Stimulated activated CD4-positive, alpha-beta T cell treated with anti-CD3 and anti-CD28 coated beads, Interleukin-1b, Interleukin-23, amount 100 ng/mL, for 24 hours (primary cell): ENCODE results near the gene CST9L.

Experiments used
- DNase-seq, 4 experiments: peaks; one replicate each; pipeline ENCODE4 v3.0.0-alpha.2; 2020; ENCODE audit warnings: low read depth in 4 of 4, low spot score in 1 of 4

The CST9L gene

GRCh38 chr20:23547613-23548012 is 20.7 kb downstream of the CST9L start:
- DNase-seq = no peak

GRCh38 chr20:23546435-23547144 is 21.7 kb downstream of the CST9L start:
- DNase-seq = no peak

- DNase-seq = no peak
Observed at GRCh38 chr20:23544133-23544532, 24.2 kb downstream of the CST9L start.

GRCh38 chr20:23542801-23543200 is 25.5 kb downstream of the CST9L start:
- DNase-seq = no peak

GRCh38 chr20:23541776-23542175 is 26.5 kb downstream of the CST9L start:
- no peak for DNase-seq

GRCh38 chr20:23541330-23541729 is 27.0 kb downstream of the CST9L start:
- no peak for DNase-seq

- no peak for DNase-seq
Observed at GRCh38 chr20:23540624-23541023, 27.7 kb downstream of the CST9L start.

GRCh38 chr20:23537030-23537429 is 31.3 kb downstream of the CST9L start:
- DNase-seq = no peak

GRCh38 chr20:23536328-23536974 is 31.8 kb downstream of the CST9L start:
- DNase-seq = no peak

- no peak for DNase-seq
Observed at GRCh38 chr20:23534801-23535593, 33.3 kb downstream of the CST9L start.

GRCh38 chr20:23533161-23533560 is 35.1 kb downstream of the CST9L start:
- DNase-seq = no peak

- DNase-seq = no peak
Observed at GRCh38 chr20:23532533-23532932, 35.8 kb downstream of the CST9L start.

GRCh38 chr20:23530937-23531567 is 37.2 kb downstream of the CST9L start:
- no peak for DNase-seq

- no peak for DNase-seq
Observed at GRCh38 chr20:23528867-23529431, 39.3 kb downstream of the CST9L start.

GRCh38 chr20:23526850-23527249 is 41.4 kb downstream of the CST9L start:
- DNase-seq = no peak

GRCh38 chr20:23524146-23524545 is 44.1 kb downstream of the CST9L start:
- no peak for DNase-seq

- no peak for DNase-seq
Observed at GRCh38 chr20:23520185-23520584, 48.1 kb downstream of the CST9L start.

- no peak for DNase-seq
Observed at GRCh38 chr20:23519556-23519955, 48.7 kb downstream of the CST9L start.

- no peak for DNase-seq
Observed at GRCh38 chr20:23517719-23518118, 50.6 kb downstream of the CST9L start.

GRCh38 chr20:23515250-23515939 is 52.9 kb downstream of the CST9L start:
- DNase-seq = no peak

- DNase-seq = no peak
Observed at GRCh38 chr20:23514848-23515247, 53.4 kb downstream of the CST9L start.
